GM10248 (cell line): ENCODE data around the gene DICER1.

Experiments used
- CTCF ChIA-PET: fragments of 300-600 bp; sonication (Branson Sonifier 250); formaldehyde crosslinking; extraction: SDS; loops from one replicate; lab custom pipeline; 2021; ENCODE audit warnings: antibody characterized with exemption; lab: Yijun Ruan, JAX
- POLR2A ChIA-PET: fragments of 350-650 bp; sonication (Branson Sonifier 250); formaldehyde crosslinking; extraction: SDS; loops from one replicate; lab custom pipeline; 2020; ENCODE audit warnings: antibody characterized with exemption; lab: Yijun Ruan, JAX
- DNase-seq: peaks from one replicate; pipeline ENCODE4 v3.0.0; 2012; ENCODE audit errors: extremely low spot score
- CTCF ChIP-seq: IDR thresholded peaks from 2 replicates; pipeline ENCODE4 v1.5.1; 2012; ENCODE audit warnings: mild to moderate bottlenecking, low read depth; ENCODE audit errors: extremely low read depth, missing control alignments, control extremely low read depth

The DICER1 gene

GRCh38 chr14:95163666-95164065, 6.3 kb upstream of the DICER1 start:
- TF ChIP-seq CTCF = no peak
- CTCF ChIA-PET = no interaction called here
- no peak for DNase-seq

GRCh38 chr14:95163132-95163531, 5.8 kb upstream of the DICER1 start:
- DNase-seq = no peak
- CTCF ChIA-PET = no interaction called here
- TF ChIP-seq CTCF = no peak
- POLR2A ChIA-PET = no interaction called here

More at GRCh38 chr14:95163666-95164065, 6.3 kb upstream of the DICER1 start:
- POLR2A ChIA-PET = no interaction called here

DNA sequence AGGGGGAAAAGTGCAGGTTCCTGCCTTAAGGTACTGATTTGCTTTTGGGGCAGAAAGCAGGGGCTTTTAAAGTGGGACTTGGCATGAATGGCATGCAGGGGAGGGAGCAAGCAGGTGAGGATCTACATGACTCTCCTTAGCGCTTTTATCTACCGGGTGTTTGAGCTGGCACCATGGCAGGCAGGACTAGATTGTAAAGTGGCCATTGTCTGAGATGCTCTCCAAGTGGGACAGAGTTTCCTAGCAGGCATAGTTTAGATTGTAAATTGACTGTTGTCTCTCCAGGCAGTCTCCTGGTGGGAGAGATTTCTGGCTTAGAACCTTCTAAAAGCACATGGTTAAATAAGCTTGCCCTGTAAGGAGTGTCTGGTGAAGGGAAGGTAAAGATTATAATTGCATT, 5.3 kb upstream of the DICER1 start:
- CTCF ChIA-PET = no interaction called here

GRCh38 chr14:95157048-95157326, 342 bp downstream of the DICER1 start:
- no peak for TF ChIP-seq CTCF
- POLR2A ChIA-PET = no interaction called here
- DNase-seq = no peak
- CTCF ChIA-PET = no interaction called here

More for the DNA sequence above, 5.3 kb upstream of the DICER1 start:
- no peak for DNase-seq
- POLR2A ChIA-PET = no interaction called here
- no peak for TF ChIP-seq CTCF

DNA sequence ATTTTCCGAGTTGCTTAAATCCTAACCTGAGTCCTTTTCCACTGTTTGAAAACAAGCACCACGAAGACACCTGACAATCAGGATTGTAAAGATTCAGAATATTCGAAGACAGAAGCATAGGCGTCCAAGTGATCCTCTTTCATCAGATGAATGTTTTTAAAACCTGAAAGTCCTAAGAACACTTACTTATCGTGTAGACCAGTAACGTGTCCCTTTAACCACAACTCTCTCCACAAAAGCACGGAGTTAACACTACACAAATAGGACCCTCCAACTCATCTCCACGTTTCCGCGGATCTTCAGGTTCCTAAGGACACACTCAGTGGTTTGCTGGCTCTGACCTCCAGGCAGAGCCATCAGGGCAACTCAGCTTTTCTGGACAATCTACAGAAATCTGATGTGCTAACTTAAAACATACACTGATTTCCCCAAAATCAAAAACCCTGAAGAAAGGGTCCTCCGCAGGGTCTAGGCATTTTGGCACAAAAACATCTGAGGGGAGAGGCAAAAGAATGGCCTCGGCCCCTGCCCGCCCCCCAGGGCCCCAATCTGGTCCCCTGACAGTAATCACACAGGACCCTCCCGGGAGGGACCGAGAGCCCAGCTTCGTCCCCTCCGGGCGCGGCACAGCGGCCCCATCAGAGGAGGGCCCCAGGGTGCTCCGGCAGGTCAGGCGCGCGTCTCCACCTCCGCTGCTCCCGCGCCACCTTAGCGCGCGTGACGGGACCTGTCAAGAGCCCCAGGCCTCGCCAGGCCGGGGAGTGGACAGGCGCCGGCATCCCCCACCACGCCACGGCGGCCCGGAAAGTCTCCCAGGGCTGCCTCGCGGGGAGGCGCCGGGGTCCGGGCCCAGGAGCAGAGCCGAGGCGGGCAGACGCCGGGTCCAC, 925 bp downstream of the DICER1 start:
- no peak for TF ChIP-seq CTCF
- ChIA-PET POLR2A (no interaction called here), CTCF (interaction anchor here (1.2 kb wide), 1 partner anchor 11 kb away, joined by 3 read pairs; no protein-coding TSS in a partner anchor)
- DNase-seq = peak; percentile 37

DNA sequence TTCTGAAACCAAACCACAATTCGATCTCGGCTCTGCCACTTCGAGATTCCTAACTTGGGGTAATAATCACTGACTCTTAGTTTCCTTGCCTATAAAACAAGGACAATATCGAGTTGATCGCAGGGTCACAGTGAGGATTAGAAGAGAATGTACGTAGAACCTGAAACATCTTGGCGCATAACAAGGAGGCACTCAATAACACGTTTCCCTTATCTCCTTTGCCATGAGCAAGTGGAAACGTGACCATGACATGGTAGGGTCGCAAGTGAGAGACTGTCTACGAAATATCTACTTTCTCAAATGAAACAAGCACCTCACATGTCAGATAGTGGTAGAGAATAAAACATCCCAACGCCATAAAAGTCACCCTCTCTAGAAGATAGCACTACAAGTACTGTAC, 2.3 kb downstream of the DICER1 start:
- CTCF ChIA-PET = interaction anchor here (1.2 kb wide), 1 partner anchor 10 kb away, joined by 3 read pairs; no protein-coding TSS in a partner anchor
- TF ChIP-seq CTCF = no peak
- POLR2A ChIA-PET = interaction anchor here (0.6 kb wide), 1 partner anchor 128 kb away, joined by 3 read pairs; no protein-coding TSS in a partner anchor
- DNase-seq = no peak
